ENCODE measurements around the gene FDPS.
A peak's percentile ranks its signal among the peaks of the same experiment; 100 is the strongest.

The FDPS gene

DNA sequence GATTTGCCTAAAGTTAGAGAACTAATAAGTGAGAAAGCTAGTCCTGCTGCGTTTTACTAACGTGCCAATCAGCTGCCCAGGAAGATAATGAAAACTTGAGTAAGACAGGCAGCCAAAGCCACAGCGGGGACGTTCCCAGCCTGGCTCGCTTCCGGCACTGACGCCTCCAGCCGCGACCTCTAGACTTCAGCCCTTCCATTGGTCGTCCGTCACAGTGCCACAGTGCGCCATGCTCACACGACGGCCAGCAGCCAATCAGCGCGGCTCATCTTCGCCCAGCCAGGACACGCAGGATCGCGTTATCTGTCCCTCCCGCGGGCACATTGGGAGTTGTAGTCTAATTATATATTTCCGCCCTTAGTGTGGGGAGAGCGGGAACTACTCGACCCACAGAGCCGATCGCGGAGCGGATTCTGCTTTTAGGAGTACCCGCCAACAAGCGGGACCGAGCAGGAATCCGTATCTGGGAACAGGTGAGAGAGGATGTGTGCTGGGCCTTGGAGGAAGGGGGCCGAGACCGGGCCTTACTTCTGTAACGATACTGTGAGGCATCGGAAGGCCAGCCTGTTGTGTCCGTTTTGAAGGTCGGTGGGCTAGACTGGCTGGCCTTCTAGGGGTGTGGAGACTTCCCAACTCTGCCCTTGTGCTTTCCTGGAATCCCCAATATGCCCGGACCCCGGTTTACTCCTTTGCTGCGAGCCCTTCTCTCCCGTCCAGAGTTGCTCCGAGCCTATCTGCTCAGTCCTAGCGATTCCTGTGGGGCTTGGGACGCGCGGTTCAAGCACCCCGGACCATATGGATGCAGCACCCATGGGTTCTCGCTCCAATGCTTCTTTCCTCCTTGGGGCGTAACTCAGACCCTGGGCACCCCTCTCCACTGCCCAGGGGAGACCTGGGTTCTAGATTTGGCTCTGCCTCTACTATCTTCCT is at the start of gene FDPS:
FDPS (plus strand) TSS at position 374 of the 930 bp plus-strand sequence. CDS start 924 bp downstream, outside the sequence.
- peak; percentile 99 for DNase-seq

GRCh38 chr1:155260276-155260675 is 48.4 kb upstream of the FDPS start:
- DNase-seq, result no peak

- no peak for DNase-seq
Observed at GRCh38 chr1:155261493-155261851, 47.2 kb upstream of the FDPS start.

DNA sequence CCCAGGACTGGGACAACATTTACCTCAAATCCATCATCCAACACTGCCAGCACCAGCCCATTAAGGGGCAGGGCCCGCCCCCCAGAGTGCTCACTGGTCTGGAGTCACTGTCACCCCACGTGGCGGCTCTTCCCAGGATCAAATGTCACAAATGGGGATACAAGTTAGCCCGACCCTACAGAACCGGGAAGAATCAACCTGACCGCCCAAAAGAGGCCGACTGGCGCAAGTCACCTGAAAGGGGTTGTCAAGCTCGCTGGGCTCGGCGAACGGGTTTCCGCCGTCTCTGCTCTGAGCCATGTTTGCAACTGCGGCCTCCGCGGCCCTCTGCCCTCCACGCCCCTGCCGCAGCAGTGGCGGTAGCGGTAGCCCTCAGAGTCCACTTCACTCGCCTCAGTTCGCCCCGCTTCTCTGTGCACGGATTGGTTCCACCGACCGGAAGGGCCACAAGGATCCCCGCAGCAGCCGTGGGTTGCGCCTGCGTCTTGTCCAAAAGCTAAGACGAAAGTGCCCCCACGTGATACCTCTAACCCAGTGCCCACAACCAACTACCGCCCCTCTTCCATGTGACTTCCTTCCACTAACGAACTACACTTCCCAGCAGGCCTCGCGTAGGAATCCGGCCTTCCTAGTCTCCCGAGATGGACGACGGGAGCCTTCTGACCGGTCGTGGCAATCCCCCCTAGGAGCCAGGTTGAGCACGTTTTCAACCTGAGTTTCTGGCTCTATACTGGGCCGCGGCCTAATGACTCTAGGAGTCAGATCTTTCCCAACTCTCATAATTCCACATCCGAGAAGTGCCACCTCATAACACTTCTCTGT is 46.6 kb upstream of the FDPS start, which contains the start of gene SCAMP3:
SCAMP3 (minus strand) TSS at position 509 of the 822 bp plus-strand sequence; CDS start at position 300, 209 bp downstream.
- DNase-seq, result peak; percentile 94

DNA sequence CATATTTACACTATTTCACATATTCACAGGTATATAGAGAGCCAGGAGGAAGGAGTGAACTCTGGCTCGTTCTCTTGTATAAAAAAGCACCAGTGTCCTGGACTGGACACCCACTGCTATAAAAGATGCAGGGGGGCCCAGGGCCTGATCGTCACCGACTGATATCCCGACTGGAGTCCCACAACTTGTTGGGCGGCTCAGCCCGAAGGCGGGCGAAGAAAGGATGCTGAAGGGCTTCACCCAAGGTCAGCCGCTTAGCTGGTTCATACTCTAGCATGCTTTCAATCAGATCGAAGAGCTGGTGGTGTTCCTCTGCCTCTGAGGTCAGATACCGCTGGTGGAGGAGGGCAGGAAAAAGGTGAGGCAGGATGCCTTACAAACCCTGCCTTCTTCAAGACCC is 45.6 kb upstream of the FDPS start:
- no peak for DNase-seq

- DNase-seq, result no peak
Observed at GRCh38 chr1:155266553-155266952, 42.1 kb upstream of the FDPS start.

DNA sequence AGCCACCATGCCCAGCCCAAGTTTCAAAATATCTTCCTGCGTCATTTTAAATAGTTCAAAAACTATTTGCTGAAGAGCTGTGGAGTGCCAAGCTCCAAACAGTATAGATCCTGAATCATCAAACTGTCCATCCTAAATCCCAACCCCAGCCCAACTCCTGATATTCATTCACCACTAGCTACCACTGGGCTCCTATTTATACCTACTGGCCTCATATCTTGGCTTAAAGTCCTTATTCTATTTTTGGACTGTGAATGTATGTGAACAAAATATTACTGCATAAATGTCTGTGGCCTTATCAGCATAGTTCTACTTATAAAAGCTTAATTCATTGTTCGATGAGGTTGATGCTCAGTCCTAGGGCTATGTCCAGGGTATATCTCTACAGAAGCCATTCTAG is 41.3 kb upstream of the FDPS start:
- DNase-seq, result no peak

- no peak for DNase-seq
Observed at GRCh38 chr1:155268630-155269029, 40.0 kb upstream of the FDPS start.

GRCh38 chr1:155269381-155269780 is 39.3 kb upstream of the FDPS start:
- no peak for DNase-seq

DNA sequence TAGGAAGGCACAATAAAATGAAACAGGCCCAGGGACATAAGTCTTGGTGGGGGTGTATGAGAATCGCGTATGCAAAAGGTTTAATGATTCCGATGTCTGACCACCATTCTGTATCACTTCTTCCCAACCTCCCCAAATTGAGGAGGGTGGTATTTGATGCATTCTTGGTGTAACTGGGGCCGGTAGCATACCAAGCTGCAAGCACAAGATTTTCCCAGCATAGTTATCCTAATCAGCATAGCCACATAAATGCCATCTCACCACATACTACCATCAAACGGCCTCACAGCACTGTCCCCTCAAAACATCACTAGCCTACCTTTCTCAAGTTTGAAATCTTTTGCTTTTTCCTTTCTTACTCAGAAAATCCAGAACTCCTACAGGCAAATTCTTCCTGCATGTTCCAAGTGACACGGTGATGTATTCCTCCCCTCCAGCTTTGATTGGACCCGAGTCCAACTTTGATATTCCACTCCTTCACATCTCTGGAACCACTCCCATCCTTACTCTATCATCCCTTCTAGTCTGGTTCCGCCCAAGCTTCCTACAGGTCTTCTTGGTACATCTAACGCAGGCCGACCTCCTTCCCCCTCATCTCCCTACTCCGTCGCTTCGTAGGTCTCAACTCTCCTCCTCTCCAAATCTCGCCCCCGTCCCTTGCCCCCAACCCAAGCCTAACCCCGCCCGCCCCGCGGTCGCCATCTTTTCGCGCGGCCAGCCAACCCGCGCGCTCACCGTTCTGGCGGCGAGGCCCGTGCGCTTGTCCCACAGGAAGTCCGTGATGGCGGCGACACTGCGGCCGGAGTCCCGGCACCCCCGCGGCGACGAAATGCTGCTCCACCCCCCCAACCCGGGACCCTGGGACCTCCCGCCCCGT is 36.0 kb upstream of the FDPS start:
- no peak for DNase-seq

DNA sequence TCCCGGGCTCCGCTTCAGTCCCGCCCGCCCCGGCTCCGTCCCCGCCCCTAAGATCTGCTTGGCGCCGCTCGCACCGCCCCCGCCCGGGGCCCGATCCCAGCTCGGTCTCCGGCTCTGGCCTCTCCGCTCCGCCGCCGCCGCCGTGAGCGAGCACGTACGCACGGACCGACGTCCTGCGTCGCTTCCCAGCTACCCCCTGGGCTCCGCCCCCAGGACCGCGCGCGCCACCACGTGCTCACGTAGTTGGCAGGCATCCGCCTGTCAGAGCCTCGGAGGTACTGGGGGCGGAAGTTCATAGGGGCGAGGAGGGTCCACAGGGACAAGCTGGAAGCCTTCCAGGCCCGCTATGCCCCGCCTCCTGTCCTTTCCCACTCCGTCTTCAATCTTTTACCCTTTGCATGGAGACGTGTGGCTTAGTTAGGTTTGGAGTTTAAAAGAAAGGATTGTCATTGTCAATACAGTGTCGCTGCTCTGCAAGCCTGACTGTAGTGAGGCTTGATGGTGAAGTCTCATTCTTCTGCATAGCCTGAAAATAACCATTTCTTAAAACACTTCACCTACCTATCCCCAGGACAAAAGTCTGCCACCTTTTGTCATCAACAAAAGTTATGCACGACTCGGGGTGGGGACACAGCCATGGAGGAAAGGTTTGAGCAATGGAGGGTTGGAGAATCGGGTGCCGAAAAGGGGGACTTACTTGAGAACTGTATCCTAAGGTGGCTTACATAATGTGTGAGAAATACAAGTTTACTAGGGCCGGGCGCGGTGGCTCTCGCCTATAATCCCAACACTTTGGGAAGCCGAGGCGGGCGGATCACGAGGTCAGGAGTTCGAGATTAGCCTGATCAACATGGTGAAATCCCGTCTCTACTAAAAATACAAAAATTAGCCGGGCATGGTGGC is 35.1 kb upstream of the FDPS start, which contains the start of gene CLK2:
CLK2 (minus strand) TSS at position 162 of the 903 bp plus-strand sequence. CDS start 2,527 bp downstream, outside the sequence.
- peak; percentile 84 for DNase-seq

DNA sequence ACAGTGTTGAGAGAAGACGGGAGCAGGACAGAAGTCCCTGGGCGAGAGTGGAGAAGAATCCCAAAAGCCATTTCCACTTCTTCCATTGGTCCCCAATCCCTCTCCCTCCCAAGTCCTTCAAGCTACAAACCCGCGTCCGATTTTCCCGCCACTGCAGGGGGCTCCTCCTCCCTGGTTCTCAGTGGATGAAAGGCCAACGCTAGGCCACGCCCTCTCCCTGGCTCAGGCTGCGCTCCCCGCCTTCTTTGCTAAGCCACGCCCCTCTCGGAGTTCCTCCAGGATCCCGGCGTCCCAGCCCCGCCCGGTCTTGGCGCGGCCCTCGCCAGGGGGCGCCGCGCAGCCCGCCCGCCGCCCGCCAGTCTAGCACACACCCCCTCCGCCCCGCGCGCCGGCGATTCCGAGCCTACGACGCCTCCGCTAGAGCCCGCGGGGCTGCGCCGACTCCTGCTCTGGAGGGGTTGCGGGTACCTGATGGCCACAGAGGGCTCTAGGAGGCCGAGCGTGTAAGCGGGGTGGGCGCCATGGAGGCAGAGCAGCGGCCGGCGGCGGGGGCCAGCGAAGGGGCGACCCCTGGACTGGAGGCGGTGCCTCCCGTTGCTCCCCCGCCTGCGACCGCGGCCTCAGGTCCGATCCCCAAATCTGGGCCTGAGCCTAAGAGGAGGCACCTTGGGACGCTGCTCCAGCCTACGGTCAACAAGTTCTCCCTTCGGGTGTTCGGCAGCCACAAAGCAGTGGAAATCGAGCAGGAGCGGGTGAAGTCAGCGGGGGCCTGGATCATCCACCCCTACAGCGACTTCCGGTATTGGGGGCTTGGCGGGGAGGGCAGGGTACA is 31.4 kb upstream of the FDPS start, which contains the start of gene HCN3:
HCN3 (plus strand) TSS at position 394 of the 832 bp plus-strand sequence; CDS start at position 522, 128 bp downstream.
- DNase-seq, result peak; percentile 78

DNA sequence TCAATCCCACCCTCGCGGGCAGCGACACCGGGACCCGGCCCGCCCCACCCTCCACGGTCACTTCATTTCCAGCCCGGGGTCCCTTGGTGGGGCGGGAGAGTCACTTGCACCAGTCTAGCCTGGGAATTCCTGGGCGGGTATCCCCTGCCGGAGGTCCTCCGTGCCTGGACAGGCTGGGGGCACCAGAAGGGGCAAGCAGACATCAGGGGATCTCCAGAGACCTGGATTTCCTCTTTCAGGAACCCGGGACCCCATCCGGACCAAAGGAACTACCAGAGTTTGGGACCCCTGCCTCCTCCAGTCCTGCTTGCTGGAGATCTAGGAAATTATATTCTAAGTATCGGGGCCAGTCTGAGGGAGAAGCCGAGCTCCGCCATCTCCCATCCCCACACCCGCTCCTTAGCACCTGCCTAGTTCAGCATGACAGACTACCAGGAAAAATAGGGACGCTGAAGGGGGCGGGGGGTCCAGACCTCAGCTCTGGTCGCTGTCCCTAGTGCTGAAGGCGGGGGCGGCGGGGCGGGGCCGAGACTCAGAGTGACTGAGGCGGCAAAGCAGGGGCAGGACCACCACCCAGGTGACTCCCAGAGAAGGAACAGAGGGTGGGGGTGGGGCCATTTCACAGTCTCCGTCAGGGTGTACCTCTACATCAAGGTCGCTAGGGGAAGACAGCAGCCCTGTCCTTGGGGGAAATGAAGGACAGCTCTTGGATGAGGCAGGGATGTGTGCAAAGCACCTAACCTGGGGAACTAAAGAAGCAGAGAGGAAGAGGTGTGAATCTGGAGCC is 30.6 kb upstream of the FDPS start:
- DNase-seq, result no peak

- DNase-seq, result no peak
Observed at GRCh38 chr1:155278689-155279160, 29.9 kb upstream of the FDPS start.

GRCh38 chr1:155279268-155279667 is 29.4 kb upstream of the FDPS start:
- DNase-seq, result no peak

DNA sequence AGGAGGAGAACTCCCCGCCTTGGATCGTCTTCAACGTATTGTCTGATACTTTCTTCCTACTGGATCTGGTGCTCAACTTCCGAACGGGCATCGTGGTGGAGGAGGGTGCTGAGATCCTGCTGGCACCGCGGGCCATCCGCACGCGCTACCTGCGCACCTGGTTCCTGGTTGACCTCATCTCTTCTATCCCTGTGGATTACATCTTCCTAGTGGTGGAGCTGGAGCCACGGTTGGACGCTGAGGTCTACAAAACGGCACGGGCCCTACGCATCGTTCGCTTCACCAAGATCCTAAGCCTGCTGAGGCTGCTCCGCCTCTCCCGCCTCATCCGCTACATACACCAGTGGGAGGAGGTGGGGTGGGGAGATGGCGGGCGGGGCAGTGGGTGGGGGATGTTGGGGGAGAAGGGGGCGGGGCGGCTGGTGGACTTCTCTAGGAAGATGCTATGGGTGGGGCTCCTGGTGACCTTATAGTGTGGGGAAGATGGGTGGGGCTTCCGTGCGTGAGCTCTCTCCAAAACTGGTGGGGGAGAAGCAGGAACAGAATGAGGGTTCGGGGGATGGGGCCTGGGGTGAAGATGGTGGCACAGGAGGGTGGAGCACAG is 26.1 kb upstream of the FDPS start:
- no peak for DNase-seq

DNA sequence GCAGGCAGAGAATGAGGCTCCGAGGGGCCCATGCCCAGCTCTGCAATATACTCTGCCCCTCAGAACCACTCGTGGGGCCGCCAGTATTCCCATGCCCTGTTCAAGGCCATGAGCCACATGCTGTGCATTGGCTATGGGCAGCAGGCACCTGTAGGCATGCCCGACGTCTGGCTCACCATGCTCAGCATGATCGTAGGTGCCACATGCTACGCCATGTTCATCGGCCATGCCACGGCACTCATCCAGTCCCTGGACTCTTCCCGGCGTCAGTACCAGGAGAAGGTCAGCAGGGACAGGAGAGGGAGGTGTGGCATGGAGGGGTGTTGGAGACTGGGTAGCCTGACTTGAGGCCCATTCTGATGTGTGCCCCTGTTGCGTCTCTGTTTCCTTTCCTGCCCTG is 24.2 kb upstream of the FDPS start:
- no peak for DNase-seq

- DNase-seq, result no peak
Observed at GRCh38 chr1:155285063-155285462, 23.6 kb upstream of the FDPS start.

GRCh38 chr1:155285631-155286044 is 23.0 kb upstream of the FDPS start:
- DNase-seq, result no peak
